Osteoblast (primary cell): ENCODE results near the gene PUM2. TPM values are rescaled to one million over a fixed set of nuclear protein-coding genes. Genes with fewer than 3 reads are reported as not detected.

Experiments used
- DNase-seq: peaks from one replicate; pipeline ENCODE4 v3.0.0; 2011; ENCODE audit warnings: low spot score, mixed read lengths; ENCODE audit not compliant: insufficient read length; ENCODE audit errors: missing footprints
- H2AFZ ChIP-seq: 2 replicates; pipeline ENCODE4 v1.6.0; 2011; ENCODE audit warnings: mild to moderate bottlenecking, low read length
- H3K27ac ChIP-seq: 2 replicates; pipeline ENCODE4 v1.5.1; 2011; ENCODE audit warnings: mild to moderate bottlenecking, low read depth, low read length, moderate library complexity
- H3K27me3 ChIP-seq: 2 replicates; pipeline ENCODE4 v1.6.0; 2012; ENCODE audit warnings: mild to moderate bottlenecking, control low read depth, inconsistent platforms, low read length, moderate library complexity; ENCODE audit not compliant: insufficient read depth
- H3K36me3 ChIP-seq: 2 replicates; pipeline ENCODE4 v1.5.1; 2011; ENCODE audit warnings: mild to moderate bottlenecking, low read length, control low read depth, moderate library complexity; ENCODE audit not compliant: insufficient read depth
- H3K4me1 ChIP-seq: 2 replicates; pipeline ENCODE4 v1.5.1; 2011; ENCODE audit warnings: mild to moderate bottlenecking, low read length, control low read depth, moderate library complexity; ENCODE audit not compliant: insufficient read depth
- H3K4me2 ChIP-seq: 2 replicates; pipeline ENCODE4 v1.6.0; 2011; ENCODE audit warnings: mild to moderate bottlenecking, low read length; ENCODE audit not compliant: insufficient read depth
- H3K4me3 ChIP-seq: fragments of 200-600 bp; sonication (generic); 3 replicates; pipeline ENCODE4 v1.5.1; 2012; ENCODE audit warnings: mild to moderate bottlenecking, low read length, inconsistent platforms; ENCODE audit not compliant: insufficient read depth
- H3K79me2 ChIP-seq: 2 replicates; pipeline ENCODE4 v1.6.0; 2012; ENCODE audit warnings: mild to moderate bottlenecking, low read length, control low read depth, inconsistent platforms; ENCODE audit not compliant: insufficient read depth
- H3K9me3 ChIP-seq: 2 replicates; pipeline ENCODE4 v1.5.1; 2011; ENCODE audit warnings: low read depth, low read length, control low read depth
- H4K20me1 ChIP-seq: 2 replicates; pipeline ENCODE4 v1.6.0; 2012; ENCODE audit warnings: mild to moderate bottlenecking, low read length, control low read depth; ENCODE audit not compliant: insufficient read depth
- CTCF ChIP-seq: IDR thresholded peaks from 2 replicates; pipeline ENCODE4 v1.5.1; 2011; ENCODE audit warnings: mild to moderate bottlenecking, low read depth, low read length, moderate library complexity; ENCODE audit errors: extremely low read depth
- total RNA-seq: library from RNA; depleted of rRNA; stranded (reverse); fragments of >200 nt; gene quantifications from 2 replicates; pipeline ENCODE4 v1.2.3, GENCODE V29; 2012

PUM2 gene
- total RNA-seq, 1 donor = 45.2 TPM

- Histone ChIP-seq H3K27me3 (no peaks in the 10 kb centered on the region), H3K36me3 (no peaks in the 10 kb centered on the region), H3K27ac (no peak overlapping the region), H3K4me3 (no peak overlapping the region), H3K9me3 (no peaks in the 10 kb centered on the region), H4K20me1 (no peaks in the 10 kb centered on the region), H3K4me1 (no peaks in the 10 kb centered on the region), H3K79me2 (no peaks in the 10 kb centered on the region), H3K4me2 (no peak overlapping the region), H2AFZ (no peak overlapping the region)
- no peak for TF ChIP-seq CTCF
- DNase-seq = peak; percentile 29
Observed at GRCh38 chr2:20232837-20233207, 117.8 kb downstream of the PUM2 start.

- no peaks in the 10 kb centered on the region for H3K36me3 ChIP-seq
- H4K20me1 ChIP-seq = no peaks in the 10 kb centered on the region
- no peaks in the 10 kb centered on the region for H3K9me3 ChIP-seq
- TF ChIP-seq CTCF = no peak
- H3K4me3 ChIP-seq = no peak overlapping the region
- no peak overlapping the region for H2AFZ ChIP-seq
- H3K79me2 ChIP-seq = no peaks in the 10 kb centered on the region
- H3K27ac ChIP-seq = no peak overlapping the region
- no peaks in the 10 kb centered on the region for H3K4me1 ChIP-seq
- no peaks in the 10 kb centered on the region for H3K27me3 ChIP-seq
- DNase-seq = peak; percentile 83
- H3K4me2 ChIP-seq = no peak overlapping the region
Observed at GRCh38 chr2:20231598-20232026, 119.0 kb downstream of the PUM2 start.

- H3K4me2 ChIP-seq = no peak overlapping the region
- no peaks in the 10 kb centered on the region for H3K27me3 ChIP-seq
- DNase-seq = no peak
- H3K4me3 ChIP-seq = no peak overlapping the region
- H3K4me1 ChIP-seq = no peaks in the 10 kb centered on the region
- H3K36me3 ChIP-seq = no peaks in the 10 kb centered on the region
- no peak for TF ChIP-seq CTCF
- H3K79me2 ChIP-seq = no peaks in the 10 kb centered on the region
- H4K20me1 ChIP-seq = no peaks in the 10 kb centered on the region
- no peaks in the 10 kb centered on the region for H3K9me3 ChIP-seq
- no peak overlapping the region for H3K27ac ChIP-seq
- no peak overlapping the region for H2AFZ ChIP-seq
Observed at GRCh38 chr2:20231159-20231558, 119.5 kb downstream of the PUM2 start.

- Histone ChIP-seq H4K20me1 (no peaks in the 10 kb centered on the region), H3K4me1 (no peaks in the 10 kb centered on the region), H3K9me3 (no peaks in the 10 kb centered on the region), H3K27ac (no peak overlapping the region), H3K4me3 (no peak overlapping the region), H3K79me2 (no peaks in the 10 kb centered on the region), H2AFZ (no peak overlapping the region), H3K36me3 (no peaks in the 10 kb centered on the region), H3K27me3 (no peaks in the 10 kb centered on the region), H3K4me2 (no peak overlapping the region)
- DNase-seq = peak; percentile 54
- no peak for TF ChIP-seq CTCF
Observed at GRCh38 chr2:20230114-20230425, 120.6 kb downstream of the PUM2 start.
